PC-3 (cell line): ENCODE measurements around the gene H6PD.

ENCODE experiments used
- EZH2 ChIP-seq: fragments of 300-600 bp; sonication (generic); IDR thresholded peaks from one replicate; pipeline ENCODE4 v1.6.1; 2017; ENCODE audit warnings: antibody characterized with exemption, mild to moderate bottlenecking, low read length; ENCODE audit not compliant: unreplicated experiment
- EZH2phosphoT487 ChIP-seq: fragments of 300-600 bp; sonication (generic); IDR thresholded peaks from 2 replicates; pipeline ENCODE4 v1.6.1; 2018; ENCODE audit warnings: mild to moderate bottlenecking, antibody characterized with exemption, low read length, borderline replicate concordance
- TF ChIP-seq, protein P1 (sequence below): fragments of 300-600 bp; sonication (generic); conservative IDR thresholded peaks from 2 replicates; pipeline ENCODE4 v1.5.1; 2017; ENCODE audit warnings: antibody characterized with exemption, low read depth, mild to moderate bottlenecking, low read length

DNA sequence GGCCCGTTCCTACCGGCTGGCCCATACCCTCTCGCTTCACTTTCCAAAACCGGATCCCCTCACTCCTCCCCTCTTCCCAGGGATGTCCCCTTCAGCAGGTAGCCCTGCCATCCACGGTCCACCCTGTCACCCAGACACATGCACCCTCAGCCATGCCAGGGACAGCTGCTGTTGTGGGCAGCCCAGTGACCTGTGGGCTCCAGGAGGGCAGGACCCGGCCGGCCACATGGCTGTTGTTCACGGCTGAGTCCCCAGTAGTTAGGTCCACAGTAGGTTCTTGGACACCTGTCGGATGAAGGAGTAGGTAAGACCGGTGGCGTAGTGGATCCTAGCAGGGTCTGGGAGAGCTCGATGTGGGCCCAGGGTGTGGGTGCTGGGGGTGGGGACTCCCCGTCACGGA is 70.6 kb downstream of the H6PD start:
- TF ChIP-seq, protein P1, sequence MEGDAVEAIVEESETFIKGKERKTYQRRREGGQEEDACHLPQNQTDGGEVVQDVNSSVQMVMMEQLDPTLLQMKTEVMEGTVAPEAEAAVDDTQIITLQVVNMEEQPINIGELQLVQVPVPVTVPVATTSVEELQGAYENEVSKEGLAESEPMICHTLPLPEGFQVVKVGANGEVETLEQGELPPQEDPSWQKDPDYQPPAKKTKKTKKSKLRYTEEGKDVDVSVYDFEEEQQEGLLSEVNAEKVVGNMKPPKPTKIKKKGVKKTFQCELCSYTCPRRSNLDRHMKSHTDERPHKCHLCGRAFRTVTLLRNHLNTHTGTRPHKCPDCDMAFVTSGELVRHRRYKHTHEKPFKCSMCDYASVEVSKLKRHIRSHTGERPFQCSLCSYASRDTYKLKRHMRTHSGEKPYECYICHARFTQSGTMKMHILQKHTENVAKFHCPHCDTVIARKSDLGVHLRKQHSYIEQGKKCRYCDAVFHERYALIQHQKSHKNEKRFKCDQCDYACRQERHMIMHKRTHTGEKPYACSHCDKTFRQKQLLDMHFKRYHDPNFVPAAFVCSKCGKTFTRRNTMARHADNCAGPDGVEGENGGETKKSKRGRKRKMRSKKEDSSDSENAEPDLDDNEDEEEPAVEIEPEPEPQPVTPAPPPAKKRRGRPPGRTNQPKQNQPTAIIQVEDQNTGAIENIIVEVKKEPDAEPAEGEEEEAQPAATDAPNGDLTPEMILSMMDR, result no peak
- no peak for TF ChIP-seq EZH2
- no peak for TF ChIP-seq EZH2phosphoT487
